Motor neuron (in vitro differentiated cells): Measurements from ENCODE around the gene IP6K3. TPM values are rescaled to one million over a fixed set of nuclear protein-coding genes. Genes with fewer than 3 reads are reported as not detected.

Source experiments
- ATAC-seq, 8 experiments: fragments of 200-7000 bp; cut with Tn5 transposase; replicated peaks in 6 of 8; 2 replicates each; pipeline ENCODE4 v1.8.0; 2021; ENCODE audit warnings: mild to moderate bottlenecking in 8 of 8, moderate library complexity in 8 of 8
- H3K27ac ChIP-seq, 2 donors: fragments of 250-450 bp; sonication (Bioruptor Pico); 2 replicates each; pipeline ENCODE4 v1.9.0; 2021; ENCODE audit warnings: antibody characterized with exemption in 2 of 2, mild to moderate bottlenecking in 2 of 2, moderate library complexity in 1 of 2
- H3K4me1 ChIP-seq, 2 donors: fragments of 250-450 bp; sonication (Bioruptor Pico); replicated peaks in 1 of 2; 2 replicates each; pipeline ENCODE4 v1.6.1; 2021; ENCODE audit warnings: antibody characterized with exemption in 2 of 2, mild to moderate bottlenecking in 2 of 2, moderate library complexity in 1 of 2
- H3K4me3 ChIP-seq, 5 donors: fragments of 250-450 bp; sonication (Bioruptor Pico); 2 replicates each; pipeline ENCODE4 v1.9.0; 2021; ENCODE audit warnings: antibody characterized with exemption in 5 of 5, mild to moderate bottlenecking in 5 of 5, moderate library complexity in 4 of 5
- WGBS, 10 experiments: fragments of 450-650 bp; shearing (Covaris generic); methylation state at CpG; one replicate each; pipeline ENCODE4 v1.0.0; 2022; 5-methylcytosine and 5-hydroxymethylcytosine counted together
- in situ Hi-C, 9 experiments: fragments of 400-800 bp; cut with MboI; loops; one replicate each; pipeline ENCODE4 v1.15.0; 2021; ENCODE audit warnings: low sequenced_read_pairs in 9 of 9, low pct_unique_long_range_greater_than_20kb in 2 of 9; ENCODE audit not compliant: unreplicated experiment in 9 of 9
- total RNA-seq, 8 experiments: library from RNA; unstranded; fragments of 300-600 nt; gene quantifications; 2 replicates each; pipeline versions ENCODE4 v1.2.3 to v1.2.4, GENCODE V29; 2022

IP6K3 gene
- total RNA-seq, 8 experiments from 2014 or later, result 0.11 to 3.7 (median 0.63) TPM

- H3K4me1 ChIP-seq, result peaks cover 11 to 26% of the 10 kb centered on the region in 2 donors
- in situ Hi-C loops, result loop anchor here in 1 of 9 experiments (10.0 kb wide), 1 partner anchor 79 kb away; no protein-coding TSS in a partner anchor
- H3K27ac ChIP-seq, result no peak overlapping the region
- H3K4me3 ChIP-seq, result no peak overlapping the region
- WGBS, 10 experiments, result 21 to 80% (median 60%) methylated on average over 2 to 4 of the region's 7 CpGs; no CpG with 5 or more reads in 7 of the 10 experiments
- peak in 5 of 8 experiments; percentile 15 to 48 (median 39) for ATAC-seq
Observed at GRCh38 chr6:33673851-33674250, 72.9 kb downstream of the IP6K3 start.

GRCh38 chr6:33672808-33673207, 73.9 kb downstream of the IP6K3 start:
- Histone ChIP-seq H3K4me3 (no peak overlapping the region), H3K4me1 (peaks cover 11 to 21% of the 10 kb centered on the region in 2 donors), H3K27ac (no peak overlapping the region)
- in situ Hi-C loops, result loop anchor here in 1 of 9 experiments (10.0 kb wide), 1 partner anchor 78 kb away; no protein-coding TSS in a partner anchor
- peak; percentile 77 to 89 (median 82) for ATAC-seq
- WGBS, 10 experiments, result 0 to 80% (median 33%) methylated on average over 1 of the region's 5 CpGs; no CpG with 5 or more reads in 6 of the 10 experiments

- 100% methylated on average over 3 of the region's 3 CpGs; no CpG with 5 or more reads in 7 of the 10 experiments for WGBS, 10 experiments
- Histone ChIP-seq H3K27ac (no peak overlapping the region), H3K4me1 (peaks cover 11 to 21% of the 10 kb centered on the region in 2 donors), H3K4me3 (no peak overlapping the region)
- ATAC-seq, result no peak
- in situ Hi-C loops, result loop anchor here in 1 of 9 experiments (10.0 kb wide), 1 partner anchor 77 kb away; no protein-coding TSS in a partner anchor
Observed at GRCh38 chr6:33671744-33672072, 75.0 kb downstream of the IP6K3 start.

Other genes with a start within 250 kb of the IP6K3 start
- gene BAK1, start 166.6 kb downstream of the IP6K3 start, total RNA-seq, result 10 to 100 TPM in 5 of 8 experiments, 1 to 10 TPM in 3; 6.6 to 24.8 (median 11.1) TPM
- 10 to 100 TPM in 3 of 8 experiments, 1 to 10 TPM in 1, under 1 TPM in 4; 0.11 to 36.3 (median 0.96) TPM for gene ITPR3, start 125.6 kb downstream of the IP6K3 start, total RNA-seq
- gene UQCC2, start 35.2 kb downstream of the IP6K3 start, total RNA-seq, result 100 to 1,000 TPM in 2 of 8 experiments, 10 to 100 TPM in 6; 53.4 to 130 (median 71.2) TPM
- 10 to 100 TPM; 31.1 to 59.4 (median 51.3) TPM for gene LEMD2, start 42.2 kb upstream of the IP6K3 start, total RNA-seq
- under 1 TPM in 2 of 8 experiments, not detected in 6; 0.38 to 0.96 TPM for gene MLN, start 57.1 kb upstream of the IP6K3 start, total RNA-seq